Measurements from ENCODE around the gene ZSWIM6. TPM values are rescaled to one million over a fixed set of nuclear protein-coding genes. Genes with fewer than 3 reads are reported as not detected.

Gene ZSWIM6
- total RNA-seq, 2 donors from 2014 or later = 10.6 to 18.8 TPM

- no peak for DNase-seq (ENCODE audit: low spot score)
- no peak for ATAC-seq (ENCODE audit: insufficient number of reproducible peaks, low FRiP score, low read depth)
- Histone ChIP-seq H3K27me3 (replicated peaks; ENCODE audit: insufficient read depth) (no peaks in the 10 kb centered on the region), H3K4me1 (ENCODE audit: control insufficient read depth in 1 of 2, low read depth in 2 of 2) (no peaks in the 10 kb centered on the region), H3K9me3 (no peaks in the 10 kb centered on the region), H3K36me3 (no peaks in the 10 kb centered on the region), H3K4me3 (no peak overlapping the region), H3K27ac (no peak overlapping the region)
- no peak for TF ChIP-seq CTCF (IDR thresholded peaks at IDR 0.05)
These were observed 244.5 kb downstream of the ZSWIM6 start for GRCh38 chr5:61576556-61576955.

DNA sequence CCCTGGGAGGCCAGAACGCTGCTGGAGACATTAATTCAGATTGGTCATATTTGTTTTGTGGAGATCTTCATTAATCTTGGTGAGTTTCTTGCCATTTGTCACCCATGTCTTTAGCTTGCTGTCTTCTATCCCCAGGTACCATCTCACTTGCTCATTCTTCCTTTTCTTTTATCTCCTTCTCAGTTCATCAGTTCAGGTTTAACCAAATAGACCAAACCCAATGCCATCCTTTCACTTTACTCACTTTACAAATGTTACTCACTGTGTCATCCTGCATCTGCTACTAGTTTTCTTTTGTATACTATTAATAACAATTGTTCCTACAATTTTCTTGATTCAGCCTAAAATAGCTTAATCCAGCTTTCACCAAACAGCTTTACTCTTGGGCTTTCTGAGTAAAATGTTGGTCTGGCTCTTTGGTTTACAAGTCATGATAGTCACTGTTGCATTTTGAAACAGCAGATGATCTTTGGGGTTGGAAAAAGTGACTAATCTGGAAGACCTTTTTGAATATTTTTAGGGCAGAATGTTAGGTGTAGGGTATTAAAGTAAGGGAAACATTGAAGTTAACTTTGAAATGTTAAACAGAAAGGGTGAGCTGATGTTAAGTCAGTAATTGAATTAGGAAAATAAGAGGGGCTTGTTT lies 246.9 kb downstream of the ZSWIM6 start:
- H3K27ac ChIP-seq = no peak overlapping the region
- DNase-seq (ENCODE audit: low spot score) (no peak), ATAC-seq (ENCODE audit: insufficient number of reproducible peaks, low FRiP score, low read depth) (no peak)
- no peak for TF ChIP-seq CTCF (IDR thresholded peaks at IDR 0.05)
- H3K9me3 ChIP-seq = no peaks in the 10 kb centered on the region
- H3K36me3 ChIP-seq = no peaks in the 10 kb centered on the region
- no peak overlapping the region for H3K4me3 ChIP-seq
- H3K27me3 ChIP-seq (replicated peaks; ENCODE audit: insufficient read depth) = no peaks in the 10 kb centered on the region
- H3K4me1 ChIP-seq (ENCODE audit: control insufficient read depth in 1 of 2, low read depth in 2 of 2) = no peaks in the 10 kb centered on the region

DNA sequence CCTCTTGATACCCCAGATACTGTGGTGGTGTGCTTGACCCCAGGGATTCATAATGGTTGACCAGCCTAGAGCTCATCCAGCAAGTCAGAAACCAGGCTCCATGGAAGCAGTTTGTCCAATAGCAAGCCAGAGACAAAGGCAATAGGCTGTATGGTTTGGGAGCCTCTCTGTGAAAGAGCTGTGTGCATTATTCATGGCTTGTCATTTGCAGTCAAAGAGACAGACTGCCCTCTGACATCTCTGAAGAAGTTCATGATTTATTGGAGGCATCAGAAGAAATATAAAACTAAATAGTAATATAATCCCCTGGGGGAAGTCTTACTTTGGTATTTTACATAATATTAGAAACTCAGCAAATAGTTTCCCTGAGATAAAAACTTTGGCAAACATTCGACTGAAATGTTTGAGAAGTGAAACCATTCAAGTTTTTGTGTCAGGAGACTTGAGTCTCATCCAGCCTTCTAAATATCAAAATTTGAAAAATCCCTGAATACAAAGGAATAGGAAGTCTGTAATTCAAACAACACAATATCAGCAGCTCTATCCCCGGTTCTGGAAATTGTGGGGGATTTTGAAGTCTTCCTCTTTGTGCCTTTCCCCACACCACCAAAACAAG lies 250.3 kb downstream of the ZSWIM6 start:
- ATAC-seq (ENCODE audit: insufficient number of reproducible peaks, low FRiP score, low read depth) = no peak
- TF ChIP-seq CTCF (IDR thresholded peaks at IDR 0.05) = no peak
- DNase-seq (ENCODE audit: low spot score) = no peak
- Histone ChIP-seq H3K27ac (no peak overlapping the region), H3K9me3 (no peaks in the 10 kb centered on the region), H3K27me3 (replicated peaks; ENCODE audit: insufficient read depth) (no peaks in the 10 kb centered on the region), H3K4me1 (ENCODE audit: control insufficient read depth in 1 of 2, low read depth in 2 of 2) (no peaks in the 10 kb centered on the region), H3K36me3 (no peaks in the 10 kb centered on the region), H3K4me3 (no peak overlapping the region)

- no peaks in the 10 kb centered on the region for H3K36me3 ChIP-seq
- no peak overlapping the region for H3K4me3 ChIP-seq
- no peaks in the 10 kb centered on the region for H3K9me3 ChIP-seq
- H3K27ac ChIP-seq = no peak overlapping the region
- DNase-seq (ENCODE audit: low spot score) (no peak), ATAC-seq (ENCODE audit: insufficient number of reproducible peaks, low FRiP score, low read depth) (no peak)
- H3K4me1 ChIP-seq (ENCODE audit: control insufficient read depth in 1 of 2, low read depth in 2 of 2) = no peaks in the 10 kb centered on the region
- TF ChIP-seq CTCF (IDR thresholded peaks at IDR 0.05) = no peak
- no peaks in the 10 kb centered on the region for H3K27me3 ChIP-seq (replicated peaks; ENCODE audit: insufficient read depth)
These were observed 250.8 kb downstream of the ZSWIM6 start for GRCh38 chr5:61582887-61583286.

DNA sequence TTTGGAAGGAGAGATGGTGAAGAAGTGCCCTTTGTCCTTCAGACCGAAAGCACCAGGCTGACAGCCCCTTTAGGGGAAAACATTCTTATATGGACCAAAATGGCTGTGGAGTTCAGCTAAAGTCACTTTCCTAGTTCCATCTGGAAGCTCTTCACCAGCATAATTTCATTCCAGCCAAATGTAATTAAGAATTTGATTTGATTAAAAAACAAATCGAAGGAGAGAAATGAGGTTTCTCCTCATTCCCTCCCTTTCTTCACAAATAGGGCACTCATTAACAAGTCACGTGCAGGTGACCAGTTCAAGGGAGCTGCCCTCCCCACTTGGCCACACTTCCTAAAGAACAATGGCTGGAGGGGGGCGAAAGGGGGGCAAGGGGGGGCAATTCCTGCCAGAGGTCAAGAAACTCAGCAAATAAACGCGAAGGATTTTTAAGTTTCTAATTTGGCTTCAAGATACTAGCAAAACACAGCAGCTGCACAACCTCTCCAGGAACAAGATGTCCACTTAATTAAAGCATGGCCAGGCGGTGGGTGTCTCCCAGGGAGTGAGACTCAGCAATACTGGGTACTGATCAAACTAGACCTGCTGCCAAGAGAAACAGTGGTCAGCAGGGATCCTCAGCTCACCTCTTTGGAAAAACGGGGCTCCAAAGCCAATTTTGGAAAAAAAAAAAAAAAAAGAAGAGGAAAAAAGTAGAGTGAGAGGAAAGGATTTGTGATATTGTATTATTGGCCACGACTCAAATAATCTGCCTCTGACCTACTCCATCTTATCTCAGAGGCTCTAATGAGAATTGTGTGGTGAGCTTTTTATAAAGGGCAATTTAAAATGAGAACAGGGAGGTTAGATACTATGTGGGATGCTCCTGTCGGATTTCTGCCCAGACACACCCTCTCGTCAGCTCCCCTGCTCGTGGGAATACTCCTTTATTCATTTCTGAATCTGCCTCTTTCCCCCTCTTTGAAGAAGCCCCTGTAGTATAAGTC lies 254.3 kb downstream of the ZSWIM6 start:
- peaks cover 0 to 5% of the 10 kb centered on the region in 2 donors for H3K4me1 ChIP-seq (ENCODE audit: control insufficient read depth in 1 of 2, low read depth in 2 of 2)
- H3K4me3 ChIP-seq = no peak overlapping the region
- H3K27ac ChIP-seq = no peak overlapping the region
- no peaks in the 10 kb centered on the region for H3K9me3 ChIP-seq
- no peaks in the 10 kb centered on the region for H3K36me3 ChIP-seq
- ATAC-seq (ENCODE audit: insufficient number of reproducible peaks, low FRiP score, low read depth) (no peak), DNase-seq (ENCODE audit: low spot score) (no peak)
- no peak for TF ChIP-seq CTCF (IDR thresholded peaks at IDR 0.05)
- H3K27me3 ChIP-seq (replicated peaks; ENCODE audit: insufficient read depth) = no peaks in the 10 kb centered on the region

Measured in thoracic aorta (tissue), 2 donors.